Stimulated activated CD8-positive, alpha-beta memory T cell treated with anti-CD3 and anti-CD28 coated beads, Interleukin-7, amount 100 ng/mL, for 1 hour (primary cell): ENCODE measurements around the gene FOSB.

Experiments used
- DNase-seq, 2 donors: peaks; one replicate each; pipeline ENCODE4 v3.0.0-alpha.2; 2020; ENCODE audit warnings: low read depth in 2 of 2

Gene FOSB

DNA sequence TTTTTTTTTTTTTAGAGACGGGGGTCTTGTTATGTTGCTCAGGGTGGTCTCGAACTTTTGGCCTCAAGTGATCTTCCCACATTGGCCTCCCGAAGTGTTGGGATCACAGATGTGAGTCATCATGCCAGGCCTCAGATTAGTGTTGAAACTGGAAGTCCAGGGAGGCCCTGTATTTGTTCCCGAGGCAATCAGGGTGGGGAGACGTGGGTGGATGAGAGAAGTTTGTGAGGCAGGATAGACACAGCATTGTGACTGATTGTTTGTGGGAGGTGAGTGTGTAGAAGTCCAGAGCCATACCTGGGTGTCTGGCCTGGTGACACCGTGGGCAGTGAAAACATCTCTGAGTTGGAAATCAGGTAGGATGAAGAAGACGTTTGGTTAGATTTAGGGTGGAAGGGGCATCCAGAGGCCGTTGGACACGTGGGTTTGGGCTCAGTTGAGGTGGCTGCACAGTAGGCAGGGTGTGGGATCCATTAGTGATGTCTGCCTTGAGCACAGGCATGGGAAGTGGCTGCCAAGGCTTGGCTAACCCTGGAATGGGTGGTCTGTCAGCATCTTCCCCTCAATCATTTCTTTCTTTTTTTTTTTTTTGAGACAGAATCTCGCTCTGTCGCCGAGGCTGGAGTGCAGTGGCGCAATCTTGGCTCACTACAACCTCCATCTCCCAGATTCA, 16.6 kb downstream of the FOSB start:
- no peak for DNase-seq

GRCh38 chr19:45485305-45486077, 17.7 kb downstream of the FOSB start:
- DNase-seq: peak; percentile 91 to 97

DNA sequence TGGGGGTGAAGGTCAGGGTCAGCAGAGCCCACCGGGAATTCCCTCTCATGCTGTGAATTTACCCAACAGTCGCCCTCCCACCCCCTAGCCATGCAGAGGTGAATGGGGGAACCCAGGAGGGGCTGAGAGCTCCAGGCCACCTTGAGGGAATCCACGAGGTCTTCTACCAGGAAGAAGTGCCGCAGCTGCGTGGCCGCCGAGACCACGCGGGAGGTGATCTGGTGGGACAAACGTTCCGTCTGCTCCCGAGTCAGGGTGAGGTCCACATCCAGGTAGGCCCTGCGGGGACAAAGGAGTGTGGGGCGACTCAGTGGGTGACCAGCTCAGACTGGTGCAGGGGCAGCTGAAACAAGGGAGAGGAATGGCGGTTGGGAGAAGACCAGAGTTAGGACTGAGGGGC, 20.9 kb downstream of the FOSB start:
- DNase-seq: no peak

DNA sequence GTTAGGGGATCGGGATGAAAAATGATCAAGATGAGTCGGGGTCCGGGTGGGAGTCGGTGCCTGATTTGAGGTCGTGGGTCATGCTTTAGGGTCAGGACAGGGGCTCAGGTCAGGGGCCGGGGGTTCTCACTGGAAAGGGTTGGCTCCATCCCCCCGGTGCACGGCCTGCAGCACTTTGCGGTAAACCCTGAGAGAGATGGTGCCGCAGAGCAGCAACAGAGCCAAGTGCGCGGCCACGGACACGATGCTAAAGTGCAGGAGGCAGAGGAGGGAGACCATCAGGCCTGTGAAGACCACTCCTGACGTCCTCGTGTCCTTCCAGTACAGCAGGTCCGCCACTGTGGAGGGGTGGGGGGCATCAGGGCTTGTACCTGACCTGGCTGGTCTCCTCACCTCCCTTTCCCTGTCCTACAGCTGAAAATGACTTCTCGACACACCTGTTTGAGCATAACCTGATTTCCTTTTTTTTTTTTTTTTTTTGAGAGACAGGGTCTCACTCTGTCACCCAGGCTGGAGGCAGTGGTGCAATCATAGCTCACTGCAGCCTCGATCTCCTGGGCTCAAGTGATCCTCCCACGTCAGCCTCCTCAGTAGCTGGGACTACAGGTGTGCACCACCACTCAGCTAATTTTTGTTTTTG, 21.5 kb downstream of the FOSB start:
- DNase-seq: no peak

DNA sequence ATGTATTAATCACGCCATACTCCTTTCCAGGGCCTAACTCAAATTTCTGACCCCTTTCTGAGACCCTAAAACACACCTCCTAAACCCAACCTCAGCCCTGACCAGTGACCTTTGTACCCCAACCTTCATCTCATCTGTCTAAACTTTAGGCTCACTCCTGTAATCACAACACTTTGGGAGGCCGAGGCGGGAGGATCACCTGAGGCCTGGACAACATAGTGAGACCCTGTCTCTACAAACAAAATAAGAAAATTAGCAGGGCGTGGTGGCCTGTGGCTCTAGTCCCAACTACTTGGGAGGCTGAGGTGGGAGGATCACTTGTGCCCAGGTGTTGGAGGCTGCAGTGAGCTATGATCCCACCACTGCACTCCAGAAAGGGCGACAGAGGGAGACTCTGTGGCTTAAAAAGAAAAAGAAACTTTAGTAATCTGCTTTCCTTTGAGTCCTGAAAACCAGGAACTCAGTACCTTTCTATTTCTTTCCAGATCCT, 24.4 kb downstream of the FOSB start:
- DNase-seq: no peak

DNA sequence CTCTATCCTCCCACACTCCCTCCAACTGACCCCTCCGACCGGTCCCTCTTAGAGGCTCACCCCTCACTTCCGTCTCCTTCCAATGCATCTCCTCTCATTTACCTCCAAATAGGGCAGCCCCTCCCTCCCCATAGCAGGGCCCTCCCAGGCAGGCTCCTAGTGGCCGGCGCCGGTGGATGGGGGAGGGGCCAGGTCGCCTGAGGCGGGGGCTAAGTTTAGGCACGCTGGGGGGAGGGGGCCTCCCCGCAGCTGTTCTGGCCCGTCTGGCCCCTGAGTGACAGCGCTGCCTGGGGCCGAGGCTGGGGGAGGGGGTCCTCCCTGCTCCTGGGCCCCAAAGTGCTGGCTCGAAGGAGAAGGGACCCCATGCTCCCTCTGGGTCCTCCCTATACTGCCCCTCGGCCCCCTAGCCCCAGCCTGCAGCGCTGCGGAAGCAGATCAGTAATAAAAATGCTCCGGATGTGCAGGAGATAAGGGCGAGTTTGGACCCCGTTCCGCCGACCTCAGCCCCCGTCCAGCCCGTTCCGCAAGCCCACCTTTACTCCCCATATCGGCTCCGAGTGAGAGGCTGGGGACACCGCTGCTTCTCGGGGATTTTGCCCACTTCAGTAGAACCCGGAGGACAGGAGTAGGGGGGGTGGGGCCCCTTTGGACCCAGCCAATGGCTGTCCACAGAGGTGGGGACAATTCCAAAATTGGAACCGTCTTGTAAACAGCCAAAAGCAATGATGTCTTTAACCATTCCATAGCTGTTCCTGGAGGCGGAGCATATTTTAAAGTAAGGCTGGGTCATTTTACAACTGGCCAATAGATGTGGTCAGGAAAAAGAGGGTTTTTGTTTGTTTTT, 25.1 kb downstream of the FOSB start:
- DNase-seq: no peak

DNA sequence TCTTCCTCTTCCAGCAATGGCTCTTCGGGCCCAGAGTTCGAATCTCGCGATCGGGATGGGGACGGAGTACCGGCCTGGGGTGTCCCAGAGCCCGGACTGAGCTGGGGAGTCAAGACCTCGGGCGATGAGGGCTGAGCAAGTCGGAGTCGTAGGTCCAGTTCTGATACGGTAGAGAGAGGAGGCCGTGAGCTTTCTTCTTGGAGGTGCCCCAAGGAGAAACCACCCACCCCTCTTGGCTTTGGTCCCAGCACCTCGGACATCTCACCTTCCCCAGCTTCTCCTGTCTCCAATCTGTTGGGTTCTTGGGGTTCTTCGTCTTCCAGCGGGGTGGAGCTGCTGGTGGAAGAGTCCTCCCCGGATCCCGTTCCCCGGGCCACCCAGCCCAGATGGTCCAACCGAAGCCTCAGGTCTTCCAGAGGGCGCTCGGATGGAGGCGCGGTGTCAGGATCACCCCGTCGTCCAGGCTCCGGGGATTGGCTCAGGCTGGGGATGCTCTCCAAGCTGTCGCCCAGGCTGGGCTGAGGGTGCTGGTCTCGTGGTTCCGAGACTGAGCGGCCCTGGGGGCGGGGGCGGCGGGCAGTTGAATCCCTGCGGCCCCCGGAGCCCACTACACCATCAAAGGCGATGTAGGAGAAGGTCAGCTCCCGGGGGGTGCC, 26.6 kb downstream of the FOSB start:
- DNase-seq: no peak

- no peak for DNase-seq
These were observed 27.4 kb downstream of the FOSB start for GRCh38 chr19:45495178-45495577.

DNA sequence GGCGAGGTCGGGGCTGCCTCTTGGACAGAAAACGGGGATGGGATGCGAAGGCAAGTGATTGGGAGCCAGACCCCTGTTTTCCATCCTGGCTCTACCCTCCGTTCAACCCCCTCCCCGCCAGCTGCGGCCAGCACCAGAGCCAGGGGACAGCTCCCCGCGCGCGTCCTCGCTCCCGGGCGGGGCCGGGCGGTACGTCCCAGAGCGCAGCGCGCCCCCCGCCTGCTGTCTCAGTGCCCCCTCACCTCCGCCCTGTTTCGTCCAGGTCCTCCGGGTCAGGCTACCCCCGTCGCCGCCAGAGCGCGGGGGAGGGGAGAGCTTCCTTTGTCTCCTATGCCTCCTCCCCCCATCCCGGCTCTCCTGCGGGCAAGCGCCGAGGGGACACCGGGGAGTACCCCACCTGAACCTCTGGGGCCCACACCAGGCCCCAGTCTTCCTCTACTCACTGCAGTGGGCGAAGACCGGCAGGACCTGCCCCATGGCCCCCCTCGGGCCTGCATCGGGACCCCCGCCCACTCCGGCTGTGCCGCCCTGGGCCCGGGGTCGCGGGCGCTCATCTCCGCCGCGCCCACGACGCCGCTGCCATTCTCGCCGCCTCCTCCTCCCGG, 28.7 kb downstream of the FOSB start:
- no peak for DNase-seq

DNA sequence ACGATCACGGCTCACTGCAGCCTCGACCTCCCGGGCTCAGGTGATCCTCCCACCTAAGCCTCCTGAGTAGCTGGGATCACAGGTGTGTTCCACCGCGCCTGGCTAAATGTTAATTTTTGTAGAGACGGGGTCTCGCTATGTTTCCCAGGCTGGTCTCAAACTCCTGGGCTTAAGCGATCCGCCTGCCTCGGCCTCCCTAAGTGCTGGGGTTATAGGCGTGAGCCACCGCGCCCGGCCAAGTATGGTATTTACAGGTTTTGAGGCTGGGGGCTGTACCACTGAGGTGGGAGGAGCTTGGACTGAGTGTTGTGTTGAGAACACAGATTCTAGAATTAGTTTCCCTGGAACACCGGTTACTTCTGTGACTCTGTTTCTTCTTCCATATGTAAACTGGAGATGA, 30.0 kb downstream of the FOSB start:
- no peak for DNase-seq

DNA sequence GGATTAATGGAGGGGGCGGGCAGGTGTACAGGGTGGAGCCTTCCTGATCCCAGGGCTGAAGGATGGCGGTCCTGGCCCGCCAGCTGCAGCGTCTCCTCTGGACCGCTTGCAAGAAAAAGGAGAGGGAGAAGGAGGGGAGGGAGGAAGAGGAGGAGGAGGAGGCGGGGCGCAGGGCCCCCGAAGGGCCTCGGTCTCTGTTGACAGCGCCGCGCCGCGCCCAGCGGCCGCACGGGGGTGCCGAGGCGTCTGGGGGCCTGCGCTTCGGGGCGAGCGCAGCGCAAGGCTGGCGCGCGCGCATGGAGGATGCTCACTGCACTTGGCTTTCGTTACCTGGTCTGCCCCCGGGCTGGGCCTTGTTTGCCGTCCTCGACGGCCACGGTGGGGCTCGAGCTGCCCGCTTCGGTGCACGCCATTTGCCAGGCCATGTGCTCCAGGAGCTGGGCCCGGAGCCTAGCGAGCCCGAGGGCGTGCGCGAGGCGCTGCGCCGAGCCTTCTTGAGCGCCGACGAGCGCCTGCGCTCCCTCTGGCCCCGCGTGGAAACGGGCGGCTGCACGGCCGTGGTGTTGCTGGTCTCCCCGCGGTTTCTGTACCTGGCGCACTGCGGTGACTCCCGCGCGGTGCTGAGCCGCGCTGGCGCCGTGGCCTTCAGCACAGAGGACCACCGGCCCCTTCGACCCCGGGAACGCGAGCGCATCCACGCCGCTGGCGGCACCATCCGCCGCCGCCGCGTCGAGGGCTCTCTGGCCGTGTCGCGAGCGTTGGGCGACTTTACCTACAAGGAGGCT, 30.8 kb downstream of the FOSB start, which contains the start of gene PPM1N:
TSS of gene PPM1N (plus strand) at position 33 of the 785 bp plus-strand sequence. CDS start at position 63, 30 bp downstream.
- DNase-seq: peak in 1 of 2 donors; percentile 35

DNA sequence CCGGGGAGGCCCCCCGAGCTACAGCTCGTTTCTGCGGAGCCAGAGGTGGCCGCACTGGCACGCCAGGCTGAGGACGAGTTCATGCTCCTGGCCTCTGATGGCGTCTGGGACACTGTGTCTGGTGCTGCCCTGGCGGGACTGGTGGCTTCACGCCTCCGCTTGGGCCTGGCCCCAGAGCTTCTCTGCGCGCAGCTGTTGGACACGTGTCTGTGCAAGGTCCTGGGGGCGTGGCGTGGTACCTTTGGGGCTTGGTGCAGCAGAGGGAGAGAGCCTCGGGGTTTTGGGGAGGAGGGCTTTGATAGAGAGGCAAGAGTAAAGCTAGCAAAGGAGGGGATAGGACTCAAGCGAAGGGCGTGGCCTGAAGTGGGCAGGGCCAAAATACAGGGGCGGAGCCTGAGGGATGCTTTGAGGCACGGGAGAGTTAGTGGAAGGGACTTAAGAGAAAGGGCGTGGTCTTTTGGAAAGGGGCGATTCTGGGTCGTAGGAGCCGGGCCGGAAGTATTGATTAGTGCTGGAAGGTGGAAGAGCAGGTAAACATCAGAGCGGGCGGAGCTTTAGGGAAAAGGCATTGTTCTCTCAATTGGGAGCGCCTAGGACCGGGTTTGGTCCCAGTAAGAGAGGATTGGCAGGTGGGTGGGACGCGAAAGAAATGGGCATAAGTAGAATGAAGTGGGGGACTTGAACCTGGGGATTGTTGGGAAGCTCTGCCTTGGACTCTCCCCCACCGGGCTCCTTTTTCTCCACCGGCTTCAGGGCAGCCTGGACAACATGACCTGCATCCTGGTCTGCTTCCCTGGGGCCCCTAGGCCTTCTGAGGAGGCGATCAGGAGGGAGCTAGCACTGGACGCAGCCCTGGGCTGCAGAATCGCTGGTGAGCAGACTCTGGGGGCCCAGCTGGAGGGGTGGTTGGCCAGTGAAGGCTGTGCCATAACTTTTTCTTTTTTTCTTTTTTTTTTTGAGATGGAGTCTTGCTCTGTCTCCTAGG, 31.7 kb downstream of the FOSB start:
- no peak for DNase-seq

- DNase-seq: no peak
These were observed 33.3 kb downstream of the FOSB start for GRCh38 chr19:45500918-45501729.

DNA sequence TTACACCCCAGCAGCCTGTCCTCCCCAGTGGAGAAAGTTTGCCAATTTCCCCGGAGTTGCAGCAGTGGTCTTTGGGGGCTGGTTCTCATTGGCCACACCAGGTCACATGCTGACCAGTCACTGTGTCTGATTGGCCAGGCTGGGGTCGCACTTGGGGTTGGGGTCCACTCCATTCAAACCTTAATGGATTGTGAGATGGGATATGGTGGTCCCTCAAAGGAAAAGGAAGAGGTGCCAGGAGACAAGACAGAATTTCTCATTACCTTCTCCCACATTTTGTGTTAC, 33.9 kb downstream of the FOSB start:
- no peak for DNase-seq

DNA sequence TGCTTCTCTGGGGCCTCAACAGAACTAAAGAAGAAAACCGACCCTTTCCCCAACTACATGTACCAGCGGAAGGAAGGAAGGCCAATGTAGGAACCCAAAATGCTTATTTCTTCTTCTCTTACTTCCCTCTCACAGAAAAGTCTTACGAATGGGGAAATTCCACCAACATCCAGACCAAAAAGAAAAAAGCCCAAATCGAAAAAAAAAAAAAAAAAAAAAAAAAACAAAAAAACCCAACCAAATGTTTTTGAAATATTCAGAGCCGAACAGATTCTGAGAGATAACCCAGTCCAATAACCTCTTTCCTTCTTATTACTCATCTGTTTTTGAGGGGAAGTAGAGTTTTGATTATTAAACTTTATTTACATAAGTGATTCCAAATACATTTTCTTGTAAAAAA, 34.3 kb downstream of the FOSB start:
- no peak for DNase-seq

GRCh38 chr19:45503909-45504308, 36.1 kb downstream of the FOSB start:
- DNase-seq: no peak

GRCh38 chr19:45505151-45505995, 37.6 kb downstream of the FOSB start:
- DNase-seq: no peak

DNA sequence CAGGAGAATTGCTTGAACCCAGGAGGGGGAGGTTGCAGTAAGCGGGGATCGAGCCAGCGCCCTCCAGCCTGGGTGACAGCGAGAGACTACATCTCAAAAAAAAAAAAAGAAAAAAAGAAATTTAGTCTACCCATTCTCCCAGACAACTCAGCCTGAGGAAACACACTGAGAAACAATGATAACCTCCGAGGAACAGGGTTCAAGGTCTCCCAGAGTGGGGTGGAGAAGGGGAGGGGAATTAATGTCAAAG, 38.1 kb downstream of the FOSB start:
- no peak for DNase-seq
